Measurements from ENCODE around the gene NRARP. TPM values are rescaled to one million over a fixed set of nuclear protein-coding genes. Genes with fewer than 3 reads are reported as not detected.
"Not testable (repeated sequence)": the region's sequence is repeated elsewhere in the genome, so short reads cannot be mapped to it uniquely, and the experiment has no call there.

Gene NRARP
- total RNA-seq, 4 donors from 2014 or later, result 28.5 to 49.2 (median 41.0) TPM

DNA sequence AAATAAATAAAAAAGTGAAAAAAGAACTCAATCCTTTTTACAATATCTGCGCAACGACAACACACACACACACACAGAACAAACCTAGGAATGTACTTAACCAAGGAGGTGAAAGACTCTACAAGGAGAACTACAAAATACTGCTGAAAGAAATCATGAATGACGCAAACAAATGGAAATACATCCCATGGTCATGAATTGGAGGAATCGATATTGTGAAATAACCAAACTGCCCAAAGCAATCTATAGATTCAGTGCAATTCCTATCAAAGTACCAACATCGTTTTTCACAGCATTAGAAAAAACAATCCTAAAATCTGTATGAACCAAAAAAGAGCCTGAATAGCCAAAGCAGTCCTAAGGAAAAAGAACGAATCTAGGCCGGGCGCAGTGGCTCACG is 29.9 kb upstream of the NRARP start:
- intact Hi-C loops (cut with DNase I; ENCODE audit: low total_unique reads), result no loop called here
- no peak overlapping the region for H3K4me3 ChIP-seq (ENCODE audit: low read depth, poor library complexity, severe bottlenecking)
- no peak for DNase-seq (ENCODE audit: low spot score in 2 of 2)
- no peak for TF ChIP-seq POLR2A (IDR thresholded peaks at IDR 0.05)
- TF ChIP-seq, protein P1, sequence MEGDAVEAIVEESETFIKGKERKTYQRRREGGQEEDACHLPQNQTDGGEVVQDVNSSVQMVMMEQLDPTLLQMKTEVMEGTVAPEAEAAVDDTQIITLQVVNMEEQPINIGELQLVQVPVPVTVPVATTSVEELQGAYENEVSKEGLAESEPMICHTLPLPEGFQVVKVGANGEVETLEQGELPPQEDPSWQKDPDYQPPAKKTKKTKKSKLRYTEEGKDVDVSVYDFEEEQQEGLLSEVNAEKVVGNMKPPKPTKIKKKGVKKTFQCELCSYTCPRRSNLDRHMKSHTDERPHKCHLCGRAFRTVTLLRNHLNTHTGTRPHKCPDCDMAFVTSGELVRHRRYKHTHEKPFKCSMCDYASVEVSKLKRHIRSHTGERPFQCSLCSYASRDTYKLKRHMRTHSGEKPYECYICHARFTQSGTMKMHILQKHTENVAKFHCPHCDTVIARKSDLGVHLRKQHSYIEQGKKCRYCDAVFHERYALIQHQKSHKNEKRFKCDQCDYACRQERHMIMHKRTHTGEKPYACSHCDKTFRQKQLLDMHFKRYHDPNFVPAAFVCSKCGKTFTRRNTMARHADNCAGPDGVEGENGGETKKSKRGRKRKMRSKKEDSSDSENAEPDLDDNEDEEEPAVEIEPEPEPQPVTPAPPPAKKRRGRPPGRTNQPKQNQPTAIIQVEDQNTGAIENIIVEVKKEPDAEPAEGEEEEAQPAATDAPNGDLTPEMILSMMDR (IDR thresholded peaks at IDR 0.05), result no peak
- WGBS, 2 donors, result 93 to 94% methylated on average over 9 of the region's 9 CpGs

DNA sequence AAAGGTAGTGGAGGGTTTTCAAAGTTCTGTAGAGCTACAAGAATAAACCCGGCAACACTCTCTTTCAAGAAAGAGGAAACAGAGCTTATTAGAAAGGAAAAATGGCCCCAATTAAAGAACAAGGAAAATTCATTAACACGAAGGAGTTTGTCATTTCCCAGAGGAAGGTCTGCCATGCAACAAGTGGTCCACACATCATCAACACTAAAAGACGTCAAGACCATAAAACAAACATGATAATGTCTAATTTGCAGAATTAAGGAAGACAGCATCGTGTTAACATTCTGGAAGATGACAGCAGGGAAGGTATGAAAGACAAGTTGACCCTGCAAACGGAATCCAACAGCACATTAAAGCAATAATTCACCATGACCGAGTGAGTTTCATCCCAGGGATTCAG is 28.6 kb upstream of the NRARP start:
- WGBS, 2 donors, result 80 to 86% methylated on average over 6 of the region's 6 CpGs
- TF ChIP-seq, protein P1 (IDR thresholded peaks at IDR 0.05), result no peak
- no peak for TF ChIP-seq POLR2A (IDR thresholded peaks at IDR 0.05)
- no peak overlapping the region for H3K4me3 ChIP-seq (ENCODE audit: low read depth, poor library complexity, severe bottlenecking)
- intact Hi-C loops (cut with DNase I; ENCODE audit: low total_unique reads), result no loop called here
- peak in 1 of 2 donors; percentile 8 for DNase-seq (ENCODE audit: low spot score in 2 of 2)

DNA sequence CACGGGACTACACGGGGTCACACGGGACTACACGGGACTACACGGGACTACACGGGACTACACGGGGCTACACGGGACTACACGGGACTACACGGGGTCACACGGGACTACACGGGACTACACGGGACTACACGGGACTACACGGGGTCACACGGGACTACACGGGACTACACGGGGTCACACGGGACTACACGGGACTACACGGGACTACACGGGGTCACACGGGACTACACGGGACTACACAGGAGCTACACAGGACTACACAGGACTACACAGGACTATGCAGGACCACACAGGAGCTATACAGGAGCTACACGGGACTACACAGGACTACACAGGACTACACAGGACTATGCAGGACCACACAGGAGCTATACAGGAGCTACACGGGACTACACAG is 27.5 kb upstream of the NRARP start:
- intact Hi-C loops (cut with DNase I; ENCODE audit: low total_unique reads); H3K4me3 ChIP-seq (ENCODE audit: low read depth, poor library complexity, severe bottlenecking): not testable (repeated sequence)
- peak in 1 of 2 donors; percentile 59 for DNase-seq (ENCODE audit: low spot score in 2 of 2)
- 49 to 61% methylated on average over 8 to 18 of the region's 26 CpGs for WGBS, 2 donors

DNA sequence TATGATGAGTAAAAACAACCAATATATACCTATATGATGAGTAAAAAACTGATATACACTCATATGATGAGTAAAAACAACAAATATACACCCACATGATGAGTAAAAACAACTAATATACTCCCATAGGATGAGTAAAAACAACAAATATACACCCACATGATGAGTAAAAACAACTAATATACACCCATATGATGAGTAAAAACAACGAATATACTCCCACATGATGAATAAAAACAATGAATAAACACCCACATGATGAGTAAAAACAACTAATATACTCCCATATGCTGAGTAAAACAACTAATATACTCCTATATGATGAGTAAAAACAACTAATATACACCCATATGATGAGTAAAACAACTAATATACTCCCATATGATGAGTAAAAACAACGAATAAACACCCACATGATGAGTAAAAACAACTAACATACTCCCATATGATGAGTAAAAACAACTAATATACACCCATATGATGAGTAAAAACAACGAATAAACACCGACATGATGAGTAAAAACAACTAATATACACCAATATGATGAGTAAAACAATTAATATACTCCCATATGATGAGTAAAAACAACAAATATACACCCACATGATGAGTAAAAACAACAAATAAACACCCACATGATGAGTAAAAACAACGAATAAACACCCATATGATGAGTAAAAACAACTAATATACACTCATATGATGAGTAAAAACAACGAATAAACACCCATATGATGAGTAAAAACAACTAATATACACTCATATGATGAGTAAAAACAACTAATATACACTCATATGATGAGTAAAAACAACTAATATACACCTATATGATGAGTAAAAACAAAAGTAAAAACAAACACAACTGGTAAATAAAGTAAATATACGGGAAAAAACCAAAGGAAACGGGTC is 25.8 kb upstream of the NRARP start:
- DNase-seq (ENCODE audit: low spot score in 2 of 2); H3K4me3 ChIP-seq (ENCODE audit: low read depth, poor library complexity, severe bottlenecking); intact Hi-C loops (cut with DNase I; ENCODE audit: low total_unique reads): not testable (repeated sequence)
- WGBS, 2 donors, result 73 to 76% methylated on average over 8 of the region's 8 CpGs

DNA sequence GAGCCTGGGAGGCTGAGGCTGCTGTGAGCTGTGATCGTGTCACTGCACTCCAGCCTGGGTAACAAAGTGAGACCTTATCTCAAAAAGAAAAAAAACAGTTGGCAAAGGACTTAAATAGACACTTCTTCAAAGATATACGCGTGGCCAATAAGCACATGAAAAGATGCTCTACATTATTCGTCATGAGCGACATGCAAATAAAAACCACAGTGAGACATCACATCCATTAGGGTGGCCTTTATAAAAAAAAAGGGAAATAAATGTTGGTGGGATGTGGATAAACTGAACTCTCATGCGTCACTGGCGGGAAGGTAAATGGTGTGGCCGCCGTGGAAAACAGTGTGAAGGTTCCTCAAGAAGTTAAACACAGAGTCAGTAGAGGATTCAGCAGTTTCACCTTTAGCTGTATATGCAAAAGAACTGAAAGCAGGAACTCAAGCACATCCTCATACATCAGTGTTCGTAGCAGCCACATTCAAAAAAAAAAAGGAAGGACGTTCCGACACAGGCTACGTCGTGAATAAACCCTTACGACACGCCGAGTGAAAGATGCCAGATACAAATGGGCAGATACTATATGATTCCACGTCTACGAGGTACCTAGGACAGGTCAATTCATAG is 24.5 kb upstream of the NRARP start:
- DNase-seq (ENCODE audit: low spot score in 2 of 2), result peak in 1 of 2 donors; percentile 52
- WGBS, 2 donors, result 86 to 88% methylated on average over 19 of the region's 19 CpGs
- H3K4me3 ChIP-seq (ENCODE audit: low read depth, poor library complexity, severe bottlenecking), result no peak overlapping the region
- TF ChIP-seq, protein P1 (IDR thresholded peaks at IDR 0.05), result no peak
- TF ChIP-seq POLR2A (IDR thresholded peaks at IDR 0.05), result no peak
- intact Hi-C loops (cut with DNase I; ENCODE audit: low total_unique reads), result no loop called here

DNA sequence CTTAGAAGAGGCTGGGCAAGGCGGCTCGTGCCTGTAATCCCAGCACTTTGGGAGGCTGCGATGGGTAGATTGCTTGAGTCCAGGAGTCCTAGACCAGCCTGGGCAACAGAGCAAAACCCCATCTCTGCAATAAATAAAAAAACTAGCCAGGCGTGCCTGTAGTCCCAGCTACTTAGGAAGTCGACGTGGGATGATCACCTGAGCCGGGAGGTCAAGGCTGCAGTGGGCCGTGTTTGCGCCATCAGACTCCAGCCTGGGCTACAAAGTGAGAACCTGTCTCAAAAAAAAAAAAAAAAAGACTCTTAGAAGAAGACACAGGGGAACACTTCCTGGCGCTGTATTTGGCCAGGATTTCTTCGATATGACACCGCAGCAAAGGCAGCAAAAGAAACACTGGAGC is 23.7 kb upstream of the NRARP start:
- no peak for TF ChIP-seq POLR2A (IDR thresholded peaks at IDR 0.05)
- TF ChIP-seq, protein P1 (IDR thresholded peaks at IDR 0.05), result no peak
- intact Hi-C loops (cut with DNase I; ENCODE audit: low total_unique reads), result no loop called here
- 94 to 97% methylated on average over 12 of the region's 12 CpGs for WGBS, 2 donors
- DNase-seq (ENCODE audit: low spot score in 2 of 2), result peak in 1 of 2 donors; percentile 36
- no peak overlapping the region for H3K4me3 ChIP-seq (ENCODE audit: low read depth, poor library complexity, severe bottlenecking)
